IMR-90 (cell line): ENCODE measurements around the gene SETD6. TPM values are rescaled to one million over a fixed set of nuclear protein-coding genes. Genes with fewer than 3 reads are reported as not detected.

ENCODE experiments used
- ATAC-seq: fragments of 200-7000 bp; cut with Tn5 transposase; 2 replicates; pipeline ENCODE4 v1.9.1; 2020; ENCODE audit warnings: low read depth, mild to moderate bottlenecking, moderate library complexity
- BruUV-seq: library from RNA; stranded (reverse); fragments of 400-500 nt; replicated peaks from 2 replicates; lab custom pipeline; 2021; lab: Mats Ljungman, UMichigan
- CTCF ChIA-PET: fragments of 300-600 bp; formaldehyde crosslinking; extraction: SDS; loops from one replicate; lab custom pipeline; 2021; ENCODE audit warnings: antibody characterized with exemption; lab: Yijun Ruan, JAX
- POLR2A ChIA-PET: fragments of 300-600 bp; sonication (Branson Sonifier 250); formaldehyde crosslinking; loops from one replicate; lab custom pipeline; 2022; ENCODE audit warnings: antibody characterized with exemption; ENCODE audit not compliant: unreplicated experiment; lab: Charles Lee
- DNase-seq: peaks from one replicate; pipeline ENCODE4 v3.0.0; 2013
- H2AFZ ChIP-seq: replicated peaks from 2 replicates; pipeline ENCODE3; 2013; ENCODE audit warnings: low read length, mild to moderate bottlenecking; ENCODE audit not compliant: poor library complexity
- H2AK5ac ChIP-seq: 2 replicates; pipeline ENCODE4 v1.6.1; 2013; ENCODE audit warnings: low read depth, low read length, inconsistent platforms
- H2AK9ac ChIP-seq: replicated peaks from 2 replicates; pipeline ENCODE3; 2013; ENCODE audit warnings: mild to moderate bottlenecking, low read depth, low read length, moderate library complexity; ENCODE audit not compliant: poor library complexity
- H2BK120ac ChIP-seq: 2 replicates; pipeline ENCODE4 v1.6.1; 2013; ENCODE audit warnings: low read depth, low read length, inconsistent platforms
- H2BK15ac ChIP-seq: 3 replicates; pipeline ENCODE4 v1.6.1; 2013; ENCODE audit warnings: low read depth, low read length, inconsistent platforms
- H2BK20ac ChIP-seq: 2 replicates; pipeline ENCODE4 v1.6.1; 2013; ENCODE audit warnings: low read depth, mild to moderate bottlenecking, inconsistent platforms, low read length, moderate library complexity
- H2BK5ac ChIP-seq: 2 replicates; pipeline ENCODE4 v1.6.1; 2013; ENCODE audit warnings: mild to moderate bottlenecking, low read depth, low read length, inconsistent platforms; ENCODE audit not compliant: poor library complexity, severe bottlenecking
- H3K14ac ChIP-seq: replicated peaks from 2 replicates; pipeline ENCODE4 v1.6.1; 2013; ENCODE audit warnings: low read depth, low read length, inconsistent platforms
- H3K18ac ChIP-seq: 2 replicates; pipeline ENCODE4 v1.6.1; 2013; ENCODE audit warnings: low read depth, low read length, control low read depth
- H3K23ac ChIP-seq: 2 replicates; pipeline ENCODE4 v1.6.1; 2013; ENCODE audit warnings: low read depth, low read length, inconsistent platforms
- H3K27ac ChIP-seq: 2 replicates; pipeline ENCODE4 v1.5.1; 2013; ENCODE audit warnings: mild to moderate bottlenecking, control low read depth, low read length; ENCODE audit not compliant: insufficient read depth
- H3K27me3 ChIP-seq: 2 replicates; pipeline ENCODE4 v1.6.1; 2013; ENCODE audit warnings: low read length; ENCODE audit not compliant: control insufficient read depth, insufficient read depth
- H3K36me3 ChIP-seq: 2 replicates; pipeline ENCODE4 v1.6.1; 2013; ENCODE audit warnings: low read length, mixed read lengths; ENCODE audit not compliant: control insufficient read depth, insufficient read depth
- H3K4ac ChIP-seq: 2 replicates; pipeline ENCODE4 v1.6.1; 2013; ENCODE audit warnings: low read depth, low read length, inconsistent platforms
- H3K4me1 ChIP-seq: 2 replicates; pipeline ENCODE4 v1.6.1; 2013; ENCODE audit warnings: low read length, mixed read lengths; ENCODE audit not compliant: control insufficient read depth, insufficient read depth
- H3K4me2 ChIP-seq: 2 replicates; pipeline ENCODE4 v1.6.1; 2013; ENCODE audit warnings: low read depth, mild to moderate bottlenecking, control low read depth, low read length, moderate library complexity
- H3K4me3 ChIP-seq: 2 replicates; pipeline ENCODE4 v1.5.1; 2013; ENCODE audit warnings: low read depth, mild to moderate bottlenecking, control low read depth, low read length, moderate library complexity; ENCODE audit not compliant: insufficient read depth
- H3K56ac ChIP-seq: 2 replicates; pipeline ENCODE4 v1.6.1; 2013; ENCODE audit warnings: low read length, inconsistent platforms; ENCODE audit not compliant: insufficient read depth; ENCODE audit errors: extremely low read depth
- H3K79me1 ChIP-seq, 2 experiments: 2 replicates each; pipeline ENCODE4 v1.6.1; 2013; ENCODE audit warnings: low read length in 2 of 2, inconsistent platforms in 1 of 2, low read depth in 1 of 2
- H3K9ac ChIP-seq: 2 replicates; pipeline ENCODE4 v1.6.1; 2013; ENCODE audit warnings: low read depth, low read length, control low read depth
- H3K9me1 ChIP-seq: 2 replicates; pipeline ENCODE4 v1.6.1; 2013; ENCODE audit warnings: low read length, inconsistent platforms; ENCODE audit not compliant: insufficient read depth
- H3K9me3 ChIP-seq: 2 replicates; pipeline ENCODE4 v1.6.1; 2013; ENCODE audit warnings: low read length; ENCODE audit not compliant: control insufficient read depth, insufficient read depth
- H4K20me1 ChIP-seq: 2 replicates; pipeline ENCODE4 v1.6.1; 2013; ENCODE audit warnings: low read length, inconsistent platforms; ENCODE audit not compliant: insufficient read depth
- H4K5ac ChIP-seq: 2 replicates; pipeline ENCODE4 v1.6.1; 2013; ENCODE audit warnings: mild to moderate bottlenecking, low read depth, low read length, control low read depth
- H4K8ac ChIP-seq, 2 experiments: 2 replicates each; pipeline ENCODE4 v1.6.1; 2013; ENCODE audit warnings: low read depth in 2 of 2, low read length in 2 of 2, control low read depth in 1 of 2, inconsistent platforms in 1 of 2
- H4K91ac ChIP-seq: 2 replicates; pipeline ENCODE4 v1.6.1; 2013; ENCODE audit warnings: low read depth, low read length, inconsistent platforms; ENCODE audit not compliant: insufficient read depth
- BHLHE40 ChIP-seq: fragments of 150-350 bp; IDR thresholded peaks from 2 replicates; pipeline ENCODE4 v1.6.1; 2016; ENCODE audit warnings: mild to moderate bottlenecking, low read depth, low read length
- CEBPB ChIP-seq: IDR thresholded peaks from 2 replicates; pipeline ENCODE4 v1.6.1; 2012; ENCODE audit warnings: low read depth, low read length, improper control_type of control experiment
- CTCF ChIP-seq: conservative IDR thresholded peaks from 2 replicates; pipeline ENCODE4 v1.5.1; 2012; ENCODE audit warnings: mild to moderate bottlenecking, low read depth, low read length, improper control_type of control experiment
- ELK1 ChIP-seq: fragments of 150-350 bp; IDR thresholded peaks from 2 replicates; pipeline ENCODE4 v1.6.1; 2016; ENCODE audit warnings: low read depth, mild to moderate bottlenecking, low read length, moderate library complexity, borderline replicate concordance
- FOS ChIP-seq: fragments of 150-350 bp; IDR thresholded peaks from 2 replicates; pipeline ENCODE4 v1.6.1; 2016; ENCODE audit warnings: low read depth, low read length
- MAZ ChIP-seq: IDR thresholded peaks from 2 replicates; pipeline ENCODE4 v1.6.1; 2012; ENCODE audit warnings: low read depth, mild to moderate bottlenecking, low read length, improper control_type of control experiment, moderate library complexity, borderline replicate concordance
- POLR2A ChIP-seq: IDR thresholded peaks from 2 replicates; pipeline ENCODE4 v1.6.1; 2012; ENCODE audit warnings: mild to moderate bottlenecking, low read depth, low read length
- RAD21 ChIP-seq: IDR thresholded peaks from 2 replicates; pipeline ENCODE4 v1.6.1; 2012; ENCODE audit warnings: low read length, improper control_type of control experiment
- RCOR1 ChIP-seq: IDR thresholded peaks from 2 replicates; pipeline ENCODE4 v1.6.1; 2012; ENCODE audit warnings: mild to moderate bottlenecking, low read length, improper control_type of control experiment; ENCODE audit not compliant: insufficient replicate concordance
- RFX5 ChIP-seq: IDR thresholded peaks from 2 replicates; pipeline ENCODE4 v1.8.0; 2012; ENCODE audit warnings: low read depth, mild to moderate bottlenecking, low read length, moderate library complexity
- SMC3 ChIP-seq: fragments of 150-350 bp; IDR thresholded peaks from 2 replicates; pipeline ENCODE4 v1.6.1; 2016; ENCODE audit warnings: low read depth, mild to moderate bottlenecking, antibody characterized with exemption, low read length, moderate library complexity
- USF2 ChIP-seq: fragments of 150-350 bp; IDR thresholded peaks from 2 replicates; pipeline ENCODE4 v1.6.1; 2017; ENCODE audit warnings: mild to moderate bottlenecking, antibody characterized with exemption, low read length, low read depth
- WGBS, 2 experiments: methylation state at CpG; one replicate each; pipeline versions ENCODE4 v1.1.5 to v1.1.7; 2013; ENCODE audit warnings: missing lambda C conversion rate in 2 of 2; ENCODE audit not compliant: insufficient read length in 1 of 2; ENCODE audit errors: extremely low coverage in 2 of 2; 5-methylcytosine and 5-hydroxymethylcytosine counted together
- dilution Hi-C: fragments of 300-500 bp; cut with HindIII; formaldehyde crosslinking; loops from one replicate; pipeline ENCODE4 v1.14.3; 2018; ENCODE audit warnings: low sequenced_read_pairs; ENCODE audit not compliant: unreplicated experiment
- in situ Hi-C: fragments of 300-500 bp; cut with MboI; formaldehyde crosslinking; loops from 3 replicates; pipeline ENCODE4 v1.14.3; 2019; ENCODE audit warnings: low sequenced_read_pairs, inconsistent platforms, mixed read lengths
- intact Hi-C: fragments of 100-400 bp; cut with micrococcal nuclease; formaldehyde crosslinking; loops from 2 replicates; pipeline ENCODE4 v1.10.0; 2022
- polyA plus RNA-seq, 3 experiments: library from polyadenylated mRNA; depleted of rRNA; stranded (reverse); fragments of >200 nt; gene quantifications; 2 replicates each; pipeline ENCODE4 v1.2.3, GENCODE V29; 2012; ENCODE audit warnings: low replicate concordance in 1 of 3
- total RNA-seq: library from RNA; depleted of rRNA; stranded (reverse); fragments of >200 nt; gene quantifications from 2 replicates; pipeline ENCODE4 v1.2.3, GENCODE V29; 2012

The SETD6 gene
- total and polyA plus RNA-seq, 2 of the 4 experiments (the other 2 are of a cell fraction): 3.2 to 6.4 TPM

- Histone ChIP-seq H3K4me2 (no peak overlapping the region), H2AK5ac (no peak overlapping the region), H3K4me1 (peaks cover 6% of the 10 kb centered on the region; the same call in 1 of the 2 replicates), H3K14ac (no peak overlapping the region), H3K23ac (no peak overlapping the region), H4K20me1 (no peaks in the 10 kb centered on the region), H4K8ac (no peak overlapping the region), H2BK120ac (no peak overlapping the region), H4K91ac (no peak overlapping the region), H3K4me3 (no peak overlapping the region), H3K9ac (no peak overlapping the region), H3K79me1 (0 out of 4 replicates have a peak, but pooled peaks cover 0 to 7% of the 10 kb centered on the region in 2 experiments), H3K9me1 (0 out of 2 replicates have a peak, but pooled peaks cover 4% of the 10 kb centered on the region), H2BK15ac (no peak overlapping the region), H2BK5ac (no peak overlapping the region), H3K4ac (no peak overlapping the region), H3K9me3 (no peaks in the 10 kb centered on the region), H4K5ac (no peak overlapping the region), H3K18ac (no peak overlapping the region), H3K36me3 (0 out of 2 replicates have a peak, but pooled peaks cover 3% of the 10 kb centered on the region), H2AFZ (peak overlapping the region; percentile 37), H2BK20ac (no peak overlapping the region), H2AK9ac (no peak overlapping the region), H3K27me3 (no peaks in the 10 kb centered on the region; the same call in 1 of the 2 replicates), H3K27ac (no peak overlapping the region), H3K56ac (no peak overlapping the region)
- intact Hi-C loops (no loop called here), in situ Hi-C loops (no loop called here), dilution Hi-C loops (no loop called here)
- TF ChIP-seq CEBPB: no peak
- no peak for TF ChIP-seq USF2
- TF ChIP-seq CTCF: no peak
- no peak for TF ChIP-seq BHLHE40
- TF ChIP-seq MAZ: no peak
- TF ChIP-seq POLR2A: no peak
- no peak for TF ChIP-seq FOS
- TF ChIP-seq RCOR1: no peak
- no peak for TF ChIP-seq SMC3
- TF ChIP-seq RFX5: no peak
- TF ChIP-seq RAD21: no peak
- no peak for TF ChIP-seq ELK1
- CTCF ChIA-PET: no interaction called here
- BruUV-seq: no TSS peak
- POLR2A ChIA-PET: no interaction called here
- WGBS, 2 experiments: 82% methylated on average over 3 of the region's 8 CpGs; no CpG with 5 or more reads in 1 of the 2 experiments
- DNase-seq: no peak
- ATAC-seq: no peak
Measured at GRCh38 chr16:58502217-58502921, 12.9 kb upstream of the SETD6 start.
